OCI-LY3 (cell line): Measurements from ENCODE around the gene NELL1.

Experiments used
- H2AFZ ChIP-seq: fragments of 200-600, 300-600 bp; shearing (Covaris generic); 2 replicates; pipeline ENCODE4 v1.6.0; 2014; ENCODE audit warnings: antibody characterized with exemption, low read depth, low read length
- H3K27ac ChIP-seq: fragments of 200-600, 300-600 bp; sonication (generic); 2 replicates; pipeline ENCODE4 v1.5.1; 2014; ENCODE audit warnings: mild to moderate bottlenecking, low read length, moderate library complexity, mixed read lengths
- H3K27me3 ChIP-seq: fragments of 200-600, 300-600 bp; sonication (generic); 2 replicates; pipeline ENCODE4 v1.6.1; 2014; ENCODE audit warnings: low read depth, low read length, mixed read lengths
- H3K36me3 ChIP-seq: fragments of 200-600, 300-600 bp; sonication (generic); replicated peaks from 2 replicates; pipeline ENCODE3; 2014; ENCODE audit warnings: low read depth, low read length, mixed read lengths
- H3K4me1 ChIP-seq: fragments of 300-600, 200-600 bp; sonication (generic); 2 replicates; pipeline ENCODE4 v1.6.1; 2014; ENCODE audit warnings: low read length, mixed read lengths
- H3K4me2 ChIP-seq: fragments of 200-600, 300-600 bp; sonication (generic); 2 replicates; pipeline ENCODE4 v1.6.1; 2014; ENCODE audit warnings: low read length, mixed read lengths
- H3K4me3 ChIP-seq: fragments of 300-600, 200-600 bp; sonication (generic); 2 replicates; pipeline ENCODE4 v1.5.1; 2014; ENCODE audit warnings: antibody characterized with exemption, mild to moderate bottlenecking, low read length, moderate library complexity
- H3K79me2 ChIP-seq: fragments of 300-600, 200-600 bp; shearing (Covaris generic); 2 replicates; pipeline ENCODE4 v1.6.1; 2014; ENCODE audit warnings: mild to moderate bottlenecking, low read length, mixed read lengths
- H3K9ac ChIP-seq: fragments of 300-600, 200-600 bp; shearing (Covaris generic); 2 replicates; pipeline ENCODE4 v1.6.0; 2014; ENCODE audit warnings: mild to moderate bottlenecking, low read length, moderate library complexity
- H3K9me3 ChIP-seq: fragments of 200-600, 300-600 bp; shearing (Covaris generic); 2 replicates; pipeline ENCODE4 v1.6.1; 2014; ENCODE audit warnings: low read length, mixed read lengths; ENCODE audit not compliant: insufficient read depth
- H4K20me1 ChIP-seq: fragments of 200-600, 300-600 bp; sonication (generic); 2 replicates; pipeline ENCODE4 v1.6.1; 2016; ENCODE audit warnings: low read length, mixed read lengths; ENCODE audit not compliant: insufficient read depth
- EZH2phosphoT487 ChIP-seq: fragments of 200-600 bp; shearing (Covaris generic); IDR thresholded peaks from 2 replicates; pipeline ENCODE4 v1.6.1; 2018; ENCODE audit warnings: antibody characterized with exemption, mixed run types, low read depth
- TF ChIP-seq, protein P1 (sequence below): fragments of 200-600, 300-600 bp; sonication (generic); IDR thresholded peaks from 2 replicates; pipeline ENCODE4 v1.5.1; 2014; ENCODE audit warnings: antibody characterized with exemption, low read length, low read depth

The NELL1 gene

GRCh38 chr11:21180182-21180581 lies 510.8 kb downstream of the NELL1 start:
- no peak overlapping the region for H3K27ac ChIP-seq
- H3K4me1 ChIP-seq, result peaks cover 4% of the 10 kb centered on the region; the same call in 1 of the 2 replicates
- H3K79me2 ChIP-seq, result no peaks in the 10 kb centered on the region
- H3K4me3 ChIP-seq, result no peak overlapping the region
- no peaks in the 10 kb centered on the region for H3K9me3 ChIP-seq
- H3K36me3 ChIP-seq, result no peaks in the 10 kb centered on the region
- TF ChIP-seq, protein P1, sequence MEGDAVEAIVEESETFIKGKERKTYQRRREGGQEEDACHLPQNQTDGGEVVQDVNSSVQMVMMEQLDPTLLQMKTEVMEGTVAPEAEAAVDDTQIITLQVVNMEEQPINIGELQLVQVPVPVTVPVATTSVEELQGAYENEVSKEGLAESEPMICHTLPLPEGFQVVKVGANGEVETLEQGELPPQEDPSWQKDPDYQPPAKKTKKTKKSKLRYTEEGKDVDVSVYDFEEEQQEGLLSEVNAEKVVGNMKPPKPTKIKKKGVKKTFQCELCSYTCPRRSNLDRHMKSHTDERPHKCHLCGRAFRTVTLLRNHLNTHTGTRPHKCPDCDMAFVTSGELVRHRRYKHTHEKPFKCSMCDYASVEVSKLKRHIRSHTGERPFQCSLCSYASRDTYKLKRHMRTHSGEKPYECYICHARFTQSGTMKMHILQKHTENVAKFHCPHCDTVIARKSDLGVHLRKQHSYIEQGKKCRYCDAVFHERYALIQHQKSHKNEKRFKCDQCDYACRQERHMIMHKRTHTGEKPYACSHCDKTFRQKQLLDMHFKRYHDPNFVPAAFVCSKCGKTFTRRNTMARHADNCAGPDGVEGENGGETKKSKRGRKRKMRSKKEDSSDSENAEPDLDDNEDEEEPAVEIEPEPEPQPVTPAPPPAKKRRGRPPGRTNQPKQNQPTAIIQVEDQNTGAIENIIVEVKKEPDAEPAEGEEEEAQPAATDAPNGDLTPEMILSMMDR, result no peak
- TF ChIP-seq EZH2phosphoT487, result no peak
- H3K9ac ChIP-seq, result no peak overlapping the region
- no peak overlapping the region for H3K4me2 ChIP-seq
- H3K27me3 ChIP-seq, result no peaks in the 10 kb centered on the region
- no peak overlapping the region for H2AFZ ChIP-seq
- no peaks in the 10 kb centered on the region for H4K20me1 ChIP-seq

DNA sequence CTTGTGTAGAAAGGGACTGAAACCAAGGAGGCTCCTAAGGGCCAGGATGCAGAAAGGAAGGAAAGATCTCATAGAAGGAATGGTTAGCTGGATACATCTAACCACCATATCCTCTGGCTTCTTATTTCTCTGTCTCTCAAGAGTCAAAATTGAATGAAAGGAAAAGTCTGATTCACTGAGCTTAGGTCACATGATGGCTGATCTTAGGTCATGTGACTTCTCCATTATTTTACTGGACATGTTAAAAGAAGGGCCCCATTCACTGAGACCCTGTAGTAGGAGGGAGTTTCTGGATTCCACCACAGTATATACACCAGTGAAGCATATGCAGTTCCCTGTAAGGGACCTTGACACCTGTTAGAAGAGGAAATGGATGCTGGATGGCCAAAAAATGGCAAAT lies 516.6 kb downstream of the NELL1 start:
- TF ChIP-seq, protein P1, result no peak
- TF ChIP-seq EZH2phosphoT487, result no peak
- Histone ChIP-seq H3K4me2 (no peak overlapping the region), H3K4me3 (no peak overlapping the region), H2AFZ (no peak overlapping the region), H3K79me2 (no peaks in the 10 kb centered on the region), H3K4me1 (peaks cover 10% of the 10 kb centered on the region), H3K9me3 (no peaks in the 10 kb centered on the region), H3K27me3 (no peaks in the 10 kb centered on the region), H3K9ac (no peak overlapping the region), H4K20me1 (no peaks in the 10 kb centered on the region), H3K36me3 (no peaks in the 10 kb centered on the region), H3K27ac (no peak overlapping the region)

DNA sequence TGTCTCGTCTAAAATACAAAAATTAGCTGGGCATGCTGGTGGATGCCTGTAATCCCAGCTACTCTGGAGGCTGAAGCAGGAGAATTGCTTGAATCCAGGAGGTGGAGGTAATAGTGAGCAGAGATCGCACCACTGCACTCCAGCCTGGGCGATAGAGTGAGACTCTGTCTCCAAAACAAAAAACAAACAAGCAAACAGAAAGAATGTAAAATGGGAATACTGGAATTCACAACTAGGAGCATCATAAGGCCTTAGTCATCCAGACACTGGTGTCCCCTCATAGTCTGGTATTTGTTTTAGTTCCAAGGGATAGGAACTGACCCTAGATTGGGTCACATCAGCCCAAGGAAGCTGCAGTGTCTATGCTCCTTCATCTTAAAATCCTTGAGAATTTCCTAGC lies 520.8 kb downstream of the NELL1 start:
- Histone ChIP-seq H3K4me1 (peaks cover 6% of the 10 kb centered on the region), H3K9me3 (no peaks in the 10 kb centered on the region), H3K27me3 (no peaks in the 10 kb centered on the region), H3K4me2 (no peak overlapping the region), H3K36me3 (no peaks in the 10 kb centered on the region), H4K20me1 (no peaks in the 10 kb centered on the region), H3K9ac (no peak overlapping the region), H3K4me3 (no peak overlapping the region), H3K27ac (no peak overlapping the region), H3K79me2 (no peaks in the 10 kb centered on the region), H2AFZ (no peak overlapping the region)
- TF ChIP-seq, protein P1, result no peak
- TF ChIP-seq EZH2phosphoT487, result no peak

- no peaks in the 10 kb centered on the region for H3K36me3 ChIP-seq
- no peak overlapping the region for H3K4me2 ChIP-seq
- H3K27me3 ChIP-seq, result no peaks in the 10 kb centered on the region
- TF ChIP-seq, protein P1, result no peak
- TF ChIP-seq EZH2phosphoT487, result no peak
- H3K9ac ChIP-seq, result no peak overlapping the region
- no peaks in the 10 kb centered on the region for H3K9me3 ChIP-seq
- no peak overlapping the region for H2AFZ ChIP-seq
- no peak overlapping the region for H3K27ac ChIP-seq
- H3K4me1 ChIP-seq, result peaks cover 5% of the 10 kb centered on the region; the same call in 1 of the 2 replicates
- H4K20me1 ChIP-seq, result no peaks in the 10 kb centered on the region
- H3K79me2 ChIP-seq, result no peaks in the 10 kb centered on the region
- no peak overlapping the region for H3K4me3 ChIP-seq
Measured at GRCh38 chr11:21195995-21196394, 526.6 kb downstream of the NELL1 start.
